Heart right ventricle (tissue), 16 donors: ENCODE measurements around the gene LONP2. TPM values are rescaled to one million over a fixed set of nuclear protein-coding genes. Genes with fewer than 3 reads are reported as not detected.

Experiments used
- ATAC-seq, 8 donors: fragments of 200-7000 bp; cut with Tn5 transposase; one replicate each; pipeline ENCODE4 v1.9.1; 2020; ENCODE audit warnings: mild to moderate bottlenecking in 8 of 8, moderate library complexity in 8 of 8, moderate number of reproducible peaks in 1 of 8
- DNase-seq, 2 donors: peaks; one replicate each; pipeline ENCODE4 v3.0.0-alpha.2; 2020
- H3K27ac ChIP-seq, 10 donors: fragments of 200-600 bp; sonication (generic) in 2 of 10; one replicate each; pipeline versions ENCODE4 v1.5.0 to v1.8.0; 2020 to 2022; ENCODE audit warnings: mild to moderate bottlenecking in 3 of 10
- H3K27me3 ChIP-seq, 7 donors: fragments of 200-600 bp; one replicate each; pipeline ENCODE4 v1.8.0; 2021 to 2022; ENCODE audit warnings: mild to moderate bottlenecking in 2 of 7
- H3K36me3 ChIP-seq, 9 donors: fragments of 200-600 bp; sonication (generic) in 1 of 9; one replicate each; pipeline versions ENCODE4 v1.5.0 to v1.8.0; 2020 to 2022; ENCODE audit warnings: mild to moderate bottlenecking in 2 of 9
- H3K4me1 ChIP-seq, 9 donors: fragments of 200-600 bp; sonication (generic) in 1 of 9; one replicate each; pipeline versions ENCODE4 v1.5.0 to v1.8.0; 2020 to 2022; ENCODE audit warnings: mild to moderate bottlenecking in 4 of 9
- H3K4me3 ChIP-seq, 10 donors: fragments of 200-600 bp; sonication (generic) in 2 of 10; one replicate each; pipeline versions ENCODE4 v1.5.0 to v1.8.0; 2020 to 2022; ENCODE audit warnings: mild to moderate bottlenecking in 7 of 10, moderate library complexity in 2 of 10
- H3K9me3 ChIP-seq, 11 donors: fragments of 200-600 bp in 10 of 11; sonication (generic) in 2 of 11; one replicate each; pipeline versions ENCODE4 v1.5.0 to v1.8.0; 2013 to 2022; ENCODE audit warnings: mild to moderate bottlenecking in 2 of 11, control low read depth in 1 of 11, moderate library complexity in 1 of 11
- CTCF ChIP-seq, 9 donors: fragments of 200-600 bp; sonication (generic) in 2 of 9; IDR thresholded peaks; one replicate each; pipeline versions ENCODE4 v1.5.0 to v1.8.0; 2021 to 2022; ENCODE audit warnings: antibody characterized with exemption in 9 of 9, mild to moderate bottlenecking in 5 of 9, moderate library complexity in 1 of 9
- WGBS, 2 donors: extraction: QIAGEN DNeasy Blood & Tissue Kit; methylation state at CpG; one replicate each; pipeline ENCODE4 v1.1.7; 2013; ENCODE audit warnings: inconsistent platforms in 1 of 2; 5-methylcytosine and 5-hydroxymethylcytosine counted together
- intact Hi-C, 10 donors: fragments of 100-400 bp; cut with DNase I; formaldehyde crosslinking; loops; one replicate each; pipeline versions ENCODE4 v1.11.1 to v1.14.2; 2022
- polyA plus RNA-seq, 2 donors: library from polyadenylated mRNA; stranded (reverse); fragments of 200-250 nt; gene quantifications; one replicate each; pipeline ENCODE4 v1.2.3, GENCODE V29; 2013
- total RNA-seq, 10 donors: library from RNA; stranded (reverse); fragmentation: NEBNext Ultra II Directional in 3 of 10; extraction: Animal tissue kit (Norgen Biotek cat#: 25700) in 3 of 10; gene quantifications; one replicate each; pipeline versions ENCODE4 v1.2.1 to v1.2.4, GENCODE V29; 2021 to 2023
- donor health status: Arrhythmogenic right ventricular cardiomyopathy.
- donor health status: ischemic (EF 13 %, LVEDD 7.1; RV severe dilation, severe dysfunction).
- donor health status: healthy with polysubstance abuse.
- donor health status: DM: no; HTN: yes; CAD: no.
- donor health status: DM: no; HTN: no; CAD: no.
- donor health status: ischemic (EF 25% LVEDD 6.9; RV normal size, moderate dysfunction).
- donor health status: ischemic (EF 25% LVEDD 5.7; RV mildly dilated, moderate dysfunction).
- donor health status: healthy.
- donor health status: DM: yes; HTN: yes; CAD: no.
- donor health status: Ischemic cardiomyopathy.
- donor health status: ischemic (EF 35%, LVEDD 5.7; RV mildly dilated, moderate dysfunction).
- donor health status: nonischemic (EF 11% LVEDD 7.7; RV severe dilation, severe dysfunction).
- donor health status: DM: yes; HTN: yes; CAD: no.
- donor health status: PGD.
- donor health status: ischemic (EF 29% LVEDD 5.4; RV normal size, mild dysfunction).
- donor health status: nonischemic (EF 23%, LVEDD 6.1; RV moderate dilation, normal function).

The LONP2 gene
- total and polyA plus RNA-seq, 12 donors = 16.5 to 86.6 (median 74.5) TPM

- no peak for TF ChIP-seq CTCF (IDR thresholded peaks at IDR 0.05)
- 78 to 88% methylated on average over 2 of the region's 2 CpGs for WGBS, 2 donors
- Histone ChIP-seq H3K27ac (no peak overlapping the region), H3K4me3 (no peak overlapping the region), H3K4me1 (no peaks in the 10 kb centered on the region), H3K27me3 (no peaks in the 10 kb centered on the region), H3K36me3 (no peaks in the 10 kb centered on the region), H3K9me3 (no peaks in the 10 kb centered on the region)
- no peak for DNase-seq
- ATAC-seq = no peak
- intact Hi-C loops = no loop called here
These were observed 26.4 kb upstream of the LONP2 start for GRCh38 chr16:48217708-48218107.

- intact Hi-C loops = no loop called here
- Histone ChIP-seq H3K4me1 (no peaks in the 10 kb centered on the region), H3K9me3 (no peaks in the 10 kb centered on the region), H3K36me3 (no peaks in the 10 kb centered on the region), H3K27ac (no peak overlapping the region), H3K4me3 (no peak overlapping the region), H3K27me3 (no peaks in the 10 kb centered on the region)
- DNase-seq (no peak), ATAC-seq (no peak)
- no peak for TF ChIP-seq CTCF (IDR thresholded peaks at IDR 0.05)
- WGBS, 2 donors = 90 to 93% methylated on average over 3 of the region's 3 CpGs
These were observed 25.6 kb upstream of the LONP2 start for GRCh38 chr16:48218473-48218872.

GRCh38 chr16:48220891-48221290 lies 23.2 kb upstream of the LONP2 start:
- no peaks in the 10 kb centered on the region for H3K36me3 ChIP-seq
- no peak for ATAC-seq

GRCh38 chr16:48223490-48223889 lies 20.6 kb upstream of the LONP2 start:
- Histone ChIP-seq H3K4me1 (no peaks in the 10 kb centered on the region), H3K36me3 (no peaks in the 10 kb centered on the region), H3K27ac (no peak overlapping the region), H3K4me3 (no peak overlapping the region), H3K9me3 (no peaks in the 10 kb centered on the region), H3K27me3 (peaks cover 0 to 6% (median 0%) of the 10 kb centered on the region in 7 donors)
- WGBS, 2 donors = 86 to 91% methylated on average over 4 of the region's 4 CpGs
- ATAC-seq = no peak
- no peak for TF ChIP-seq CTCF (IDR thresholded peaks at IDR 0.05)
- intact Hi-C loops = no loop called here
- no peak for DNase-seq

More at GRCh38 chr16:48220891-48221290, 23.2 kb upstream of the LONP2 start:
- intact Hi-C loops = no loop called here
- no peaks in the 10 kb centered on the region for H3K4me1 ChIP-seq
- no peaks in the 10 kb centered on the region for H3K9me3 ChIP-seq
- H3K27me3 ChIP-seq = peaks cover 0 to 6% (median 0%) of the 10 kb centered on the region in 7 donors
- no peak overlapping the region for H3K27ac ChIP-seq
- no peak overlapping the region for H3K4me3 ChIP-seq
- no peak for DNase-seq
- 76 to 77% methylated on average over 3 of the region's 3 CpGs for WGBS, 2 donors
- no peak for TF ChIP-seq CTCF (IDR thresholded peaks at IDR 0.05)
